ACC112 (cell line): ENCODE data around the gene PTK7.

Experiments used
- H2AFZ ChIP-seq: fragments of 200-600 bp; sonication (generic); one replicate; pipeline ENCODE4 v1.6.0; 2017; ENCODE audit warnings: antibody characterized with exemption, low read length; ENCODE audit not compliant: unreplicated experiment
- H3K27ac ChIP-seq: fragments of 200-600 bp; sonication (generic); 2 replicates; pipeline ENCODE4 v1.5.1; 2014; ENCODE audit warnings: low read depth, mild to moderate bottlenecking, antibody characterized with exemption, low read length, moderate library complexity
- H3K27me3 ChIP-seq: fragments of 200-600 bp; sonication (generic); 2 replicates; pipeline ENCODE4 v1.6.1; 2014; ENCODE audit warnings: mild to moderate bottlenecking, antibody characterized with exemption, low read length, moderate library complexity, mixed read lengths; ENCODE audit not compliant: insufficient read depth
- H3K36me3 ChIP-seq: fragments of 200-600 bp; sonication (generic); 2 replicates; pipeline ENCODE4 v1.6.1; 2016; ENCODE audit warnings: mild to moderate bottlenecking, antibody characterized with exemption, low read length, moderate library complexity, mixed read lengths; ENCODE audit not compliant: insufficient read depth
- H3K4me1 ChIP-seq: fragments of 200-600 bp; sonication (generic); one replicate; pipeline ENCODE4 v1.6.1; 2016; ENCODE audit warnings: low read length, mixed read lengths; ENCODE audit not compliant: insufficient read depth, unreplicated experiment, control insufficient read depth
- H3K4me3 ChIP-seq: fragments of 200-600 bp; sonication (generic); 2 replicates; pipeline ENCODE4 v1.5.1; 2014; ENCODE audit warnings: mild to moderate bottlenecking, low read depth, low read length
- H3K79me2 ChIP-seq: fragments of 200-600 bp; sonication (generic); one replicate; pipeline ENCODE4 v1.6.0; 2016; ENCODE audit warnings: low read length; ENCODE audit not compliant: control insufficient read depth, unreplicated experiment, insufficient read depth

PTK7 gene

GRCh38 chr6:43192911-43193310 lies 116.8 kb downstream of the PTK7 start:
- Histone ChIP-seq H3K27me3 (no peaks in the 10 kb centered on the region), H2AFZ (no peak overlapping the region), H3K36me3 (0 out of 2 replicates have a peak, but pooled peaks cover 4% of the 10 kb centered on the region), H3K4me3 (no peak overlapping the region), H3K27ac (no peak overlapping the region), H3K79me2 (no peaks in the 10 kb centered on the region), H3K4me1 (no peaks in the 10 kb centered on the region)

GRCh38 chr6:43193929-43194328 lies 117.8 kb downstream of the PTK7 start:
- Histone ChIP-seq H3K79me2 (no peaks in the 10 kb centered on the region), H3K27me3 (no peaks in the 10 kb centered on the region), H3K36me3 (0 out of 2 replicates have a peak, but pooled peaks cover 4% of the 10 kb centered on the region), H3K4me3 (no peak overlapping the region), H3K4me1 (no peaks in the 10 kb centered on the region), H2AFZ (no peak overlapping the region), H3K27ac (no peak overlapping the region)

- no peaks in the 10 kb centered on the region for H3K4me1 ChIP-seq
- H3K4me3 ChIP-seq: no peak overlapping the region
- no peak overlapping the region for H2AFZ ChIP-seq
- 0 out of 2 replicates have a peak, but pooled peaks cover 4% of the 10 kb centered on the region for H3K36me3 ChIP-seq
- no peaks in the 10 kb centered on the region for H3K27me3 ChIP-seq
- H3K27ac ChIP-seq: no peak overlapping the region
- H3K79me2 ChIP-seq: no peaks in the 10 kb centered on the region
These were observed 120.2 kb downstream of the PTK7 start for GRCh38 chr6:43196337-43196736.

- H3K4me1 ChIP-seq: no peaks in the 10 kb centered on the region
- H3K27ac ChIP-seq: no peak overlapping the region
- no peaks in the 10 kb centered on the region for H3K27me3 ChIP-seq
- H2AFZ ChIP-seq: no peak overlapping the region
- H3K36me3 ChIP-seq: no peaks in the 10 kb centered on the region
- H3K4me3 ChIP-seq: no peak overlapping the region
- H3K79me2 ChIP-seq: no peaks in the 10 kb centered on the region
These were observed 123.8 kb downstream of the PTK7 start for GRCh38 chr6:43199912-43200311.

GRCh38 chr6:43200541-43200940 lies 124.4 kb downstream of the PTK7 start:
- no peak overlapping the region for H3K4me3 ChIP-seq
- H3K27ac ChIP-seq: no peak overlapping the region
- no peaks in the 10 kb centered on the region for H3K79me2 ChIP-seq
- no peaks in the 10 kb centered on the region for H3K36me3 ChIP-seq
- H3K4me1 ChIP-seq: no peaks in the 10 kb centered on the region
- H2AFZ ChIP-seq: no peak overlapping the region
- H3K27me3 ChIP-seq: no peaks in the 10 kb centered on the region

GRCh38 chr6:43202451-43202850 lies 126.3 kb downstream of the PTK7 start:
- H3K4me3 ChIP-seq: no peak overlapping the region
- H3K27ac ChIP-seq: no peak overlapping the region
- no peak overlapping the region for H2AFZ ChIP-seq
- no peaks in the 10 kb centered on the region for H3K4me1 ChIP-seq
- H3K79me2 ChIP-seq: no peaks in the 10 kb centered on the region
- peaks cover 10% of the 10 kb centered on the region; the same call in 1 of the 2 replicates for H3K36me3 ChIP-seq
- no peaks in the 10 kb centered on the region for H3K27me3 ChIP-seq

GRCh38 chr6:43203029-43203717 lies 127.1 kb downstream of the PTK7 start:
- peaks cover 10% of the 10 kb centered on the region; the same call in 1 of the 2 replicates for H3K36me3 ChIP-seq

GRCh38 chr6:43203718-43204095 lies 127.6 kb downstream of the PTK7 start:
- Histone ChIP-seq H2AFZ (no peak overlapping the region), H3K36me3 (peaks cover 10% of the 10 kb centered on the region; the same call in 1 of the 2 replicates), H3K4me1 (no peaks in the 10 kb centered on the region), H3K27ac (no peak overlapping the region), H3K4me3 (no peak overlapping the region), H3K79me2 (no peaks in the 10 kb centered on the region), H3K27me3 (no peaks in the 10 kb centered on the region)

More at GRCh38 chr6:43203029-43203717, 127.1 kb downstream of the PTK7 start:
- Histone ChIP-seq H3K27ac (no peak overlapping the region), H3K79me2 (no peaks in the 10 kb centered on the region), H3K4me1 (no peaks in the 10 kb centered on the region), H2AFZ (no peak overlapping the region), H3K27me3 (no peaks in the 10 kb centered on the region), H3K4me3 (no peak overlapping the region)

GRCh38 chr6:43204271-43205105 lies 128.4 kb downstream of the PTK7 start:
- Histone ChIP-seq H2AFZ (no peak overlapping the region), H3K79me2 (no peaks in the 10 kb centered on the region), H3K27ac (no peak overlapping the region), H3K4me3 (no peak overlapping the region), H3K4me1 (no peaks in the 10 kb centered on the region), H3K36me3 (peaks cover 10% of the 10 kb centered on the region; the same call in 1 of the 2 replicates), H3K27me3 (no peaks in the 10 kb centered on the region)

- Histone ChIP-seq H3K4me1 (peaks cover 3% of the 10 kb centered on the region), H2AFZ (no peak overlapping the region), H3K4me3 (no peak overlapping the region), H3K27ac (no peak overlapping the region), H3K27me3 (no peaks in the 10 kb centered on the region), H3K79me2 (no peaks in the 10 kb centered on the region), H3K36me3 (peaks cover 10% of the 10 kb centered on the region; the same call in 1 of the 2 replicates)
These were observed 129.7 kb downstream of the PTK7 start for GRCh38 chr6:43205849-43206248.
